Uterus (tissue), 4 donors: Measurements from ENCODE around the gene G6PC2. TPM values are rescaled to one million over a fixed set of nuclear protein-coding genes. Genes with fewer than 3 reads are reported as not detected.

Experiments used
- DNase-seq, 2 donors: peaks; one replicate each; pipeline ENCODE4 v3.0.0-alpha.2; 2019 to 2020
- H3K27ac ChIP-seq, 2 donors: fragments of 200-600 bp; sonication (generic); 1 replicate in 1 of 2; 2 replicates in 1 of 2; pipeline ENCODE4 v1.5.1; 2016 to 2018
- H3K27me3 ChIP-seq, 2 donors: fragments of 200-600 bp; sonication (generic); one replicate each; pipeline ENCODE4 v1.5.1; 2018 to 2019; ENCODE audit warnings: control low read depth in 1 of 2
- H3K36me3 ChIP-seq, 2 donors: fragments of 200-600 bp; sonication (generic); one replicate each; pipeline ENCODE4 v1.5.1; 2019; ENCODE audit warnings: control low read depth in 1 of 2
- H3K4me1 ChIP-seq, 2 donors: fragments of 200-600 bp; sonication (generic); one replicate each; pipeline ENCODE4 v1.5.1; 2018 to 2019; ENCODE audit warnings: control low read depth in 1 of 2
- H3K4me3 ChIP-seq, 2 donors: fragments of 200-600 bp; sonication (generic); 1 replicate in 1 of 2; 2 replicates in 1 of 2; pipeline ENCODE4 v1.5.1; 2018 to 2019; ENCODE audit warnings: mild to moderate bottlenecking in 1 of 2
- H3K9me3 ChIP-seq, 2 donors: fragments of 200-600 bp; sonication (generic); one replicate each; pipeline ENCODE4 v1.5.1; 2019; ENCODE audit warnings: control low read depth in 1 of 2
- CTCF ChIP-seq, 4 experiments: fragments of 200-600 bp in 2 of 4; fragments of 450-650 bp in 2 of 4; sonication (generic) in 2 of 4; IDR thresholded peaks; one replicate each; pipeline ENCODE4 v1.5.1; 2016 to 2019; ENCODE audit warnings: antibody characterized with exemption in 4 of 4, mild to moderate bottlenecking in 2 of 4, moderate library complexity in 1 of 4
- POLR2A ChIP-seq, 2 donors: fragments of 450-650 bp; IDR thresholded peaks; one replicate each; pipeline ENCODE4 v1.6.1; 2016; ENCODE audit warnings: antibody characterized with exemption in 2 of 2, mild to moderate bottlenecking in 1 of 2, moderate library complexity in 1 of 2
- intact Hi-C: fragments of 100-400 bp; cut with DNase I; formaldehyde crosslinking; loops from one replicate; pipeline ENCODE4 v1.15.1; 2023; ENCODE audit warnings: low total_unique reads
- total RNA-seq, 4 donors: library from RNA; depleted of rRNA in 3 of 4; stranded (reverse); fragments of >200 nt in 3 of 4; gene quantifications; one replicate each; pipeline versions ENCODE4 v1.1.0 to v1.2.4, GENCODE V29; 2014 to 2023
- donor health status: DM: yes; HTN: yes; CAD: no.

The G6PC2 gene, protein sequence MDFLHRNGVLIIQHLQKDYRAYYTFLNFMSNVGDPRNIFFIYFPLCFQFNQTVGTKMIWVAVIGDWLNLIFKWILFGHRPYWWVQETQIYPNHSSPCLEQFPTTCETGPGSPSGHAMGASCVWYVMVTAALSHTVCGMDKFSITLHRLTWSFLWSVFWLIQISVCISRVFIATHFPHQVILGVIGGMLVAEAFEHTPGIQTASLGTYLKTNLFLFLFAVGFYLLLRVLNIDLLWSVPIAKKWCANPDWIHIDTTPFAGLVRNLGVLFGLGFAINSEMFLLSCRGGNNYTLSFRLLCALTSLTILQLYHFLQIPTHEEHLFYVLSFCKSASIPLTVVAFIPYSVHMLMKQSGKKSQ
- total RNA-seq, result under 1 TPM in 1 of 4 donors, not detected in 3; 0.95 TPM

DNA sequence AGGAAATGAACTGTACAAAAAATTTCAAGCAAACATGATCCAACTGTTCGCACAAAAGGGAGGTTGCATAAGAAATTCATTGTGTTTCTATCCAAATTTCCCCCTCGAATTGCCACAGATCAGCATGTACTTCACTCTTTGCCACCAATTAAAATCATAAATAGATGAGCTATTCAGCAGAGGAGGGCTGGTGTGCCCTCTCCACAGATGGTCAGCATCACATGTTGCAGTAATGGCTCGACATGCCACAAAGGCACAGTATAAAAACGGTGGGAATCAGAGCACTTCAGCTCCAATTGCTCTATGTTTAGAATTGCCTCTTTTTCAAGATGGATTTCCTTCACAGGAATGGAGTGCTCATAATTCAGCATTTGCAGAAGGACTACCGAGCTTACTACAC lies at the start of gene G6PC2:
TSS of gene G6PC2 (plus strand) at position 289 of the 400 bp plus-strand sequence. CDS start at position 330, 41 bp downstream.
- no peak for DNase-seq
- Histone ChIP-seq H3K27ac (no peak within 1 kb of the TSS), H3K4me1 (no peaks in the 10 kb centered on the region), H3K4me3 (no peak within 1 kb of the TSS), H3K9me3 (no peaks in the 10 kb centered on the region), H3K27me3 (no peaks in the 10 kb centered on the region), H3K36me3 (no peaks in the 10 kb centered on the region)
- TF ChIP-seq POLR2A (IDR thresholded peaks at IDR 0.05), result no peak
- intact Hi-C loops, result no loop called here

GRCh38 chr2:168851674-168852320 lies 49.3 kb upstream of the G6PC2 start:
- no peak for TF ChIP-seq CTCF (IDR thresholded peaks at IDR 0.05)
- TF ChIP-seq POLR2A (IDR thresholded peaks at IDR 0.05), result no peak
- no peak for DNase-seq
- no peaks in the 10 kb centered on the region for H3K4me1 ChIP-seq
- no peaks in the 10 kb centered on the region for H3K9me3 ChIP-seq
- H3K27me3 ChIP-seq, result no peaks in the 10 kb centered on the region
- H3K27ac ChIP-seq, result no peak overlapping the region
- intact Hi-C loops, result no loop called here
- no peak overlapping the region for H3K4me3 ChIP-seq
- H3K36me3 ChIP-seq, result no peaks in the 10 kb centered on the region

- TF ChIP-seq POLR2A (IDR thresholded peaks at IDR 0.05), result no peak
- no peak for TF ChIP-seq CTCF (IDR thresholded peaks at IDR 0.05)
- Histone ChIP-seq H3K27ac (no peak overlapping the region), H3K4me1 (no peaks in the 10 kb centered on the region), H3K27me3 (no peaks in the 10 kb centered on the region), H3K9me3 (no peaks in the 10 kb centered on the region), H3K36me3 (no peaks in the 10 kb centered on the region), H3K4me3 (no peak overlapping the region)
- intact Hi-C loops, result no loop called here
- DNase-seq, result no peak
Measured at GRCh38 chr2:168852481-168852880, 48.6 kb upstream of the G6PC2 start.

GRCh38 chr2:168853471-168853870 lies 47.6 kb upstream of the G6PC2 start:
- no peaks in the 10 kb centered on the region for H3K36me3 ChIP-seq

DNA sequence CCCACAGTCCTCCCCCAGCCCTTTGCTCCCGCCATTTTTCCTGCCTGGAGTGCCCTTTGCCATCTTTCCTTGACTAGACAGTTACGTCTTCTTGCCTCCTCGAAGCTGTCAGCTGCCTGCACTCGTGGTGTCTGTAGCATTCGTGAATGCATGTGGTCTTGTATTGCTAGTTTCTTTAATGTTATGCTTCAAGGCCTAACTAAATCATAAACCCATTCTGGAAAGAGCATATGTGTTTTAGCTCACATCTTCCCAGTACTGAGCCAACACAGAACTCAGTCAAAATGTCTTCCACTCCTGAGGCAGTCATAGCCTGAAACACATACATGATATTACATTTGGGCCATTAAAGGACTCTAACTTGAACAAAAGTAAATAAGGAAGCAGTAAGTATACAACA lies 46.4 kb upstream of the G6PC2 start:
- Histone ChIP-seq H3K4me3 (no peak overlapping the region), H3K27me3 (no peaks in the 10 kb centered on the region), H3K9me3 (no peaks in the 10 kb centered on the region), H3K27ac (no peak overlapping the region), H3K4me1 (no peaks in the 10 kb centered on the region), H3K36me3 (no peaks in the 10 kb centered on the region)
- no peak for DNase-seq
- no peak for TF ChIP-seq POLR2A (IDR thresholded peaks at IDR 0.05)
- intact Hi-C loops, result no loop called here

More at GRCh38 chr2:168853471-168853870, 47.6 kb upstream of the G6PC2 start:
- DNase-seq, result no peak
- Histone ChIP-seq H3K27ac (no peak overlapping the region), H3K4me3 (no peak overlapping the region), H3K27me3 (no peaks in the 10 kb centered on the region), H3K9me3 (no peaks in the 10 kb centered on the region), H3K4me1 (no peaks in the 10 kb centered on the region)
- intact Hi-C loops, result no loop called here
- no peak for TF ChIP-seq POLR2A (IDR thresholded peaks at IDR 0.05)
- TF ChIP-seq CTCF (IDR thresholded peaks at IDR 0.05), result no peak

GRCh38 chr2:168855601-168856000 lies 45.5 kb upstream of the G6PC2 start:
- Histone ChIP-seq H3K9me3 (no peaks in the 10 kb centered on the region), H3K27ac (no peak overlapping the region), H3K27me3 (no peaks in the 10 kb centered on the region), H3K36me3 (no peaks in the 10 kb centered on the region), H3K4me3 (no peak overlapping the region), H3K4me1 (no peaks in the 10 kb centered on the region)
- DNase-seq, result no peak
- intact Hi-C loops, result no loop called here
- TF ChIP-seq POLR2A (IDR thresholded peaks at IDR 0.05) (no peak), CTCF (IDR thresholded peaks at IDR 0.05) (no peak)
